Omental fat pad (tissue), 4 donors: ENCODE data around the gene ARFGAP1. TPM values are rescaled to one million over a fixed set of nuclear protein-coding genes. Genes with fewer than 3 reads are reported as not detected.

ENCODE experiments used
- ATAC-seq: fragments of 150-250 bp; one replicate; pipeline ENCODE4 v1.9.1; 2016; ENCODE audit warnings: mild to moderate bottlenecking, moderate library complexity; ENCODE audit not compliant: low FRiP score
- DNase-seq: peaks from one replicate; pipeline ENCODE4 v3.0.0-alpha.2; 2019; ENCODE audit warnings: low spot score
- CTCF ChIP-seq, 3 donors: fragments of 450-650 bp; IDR thresholded peaks; one replicate each; pipeline ENCODE4 v1.5.1; 2016 to 2017; ENCODE audit warnings: antibody characterized with exemption in 3 of 3, mild to moderate bottlenecking in 3 of 3, moderate library complexity in 2 of 3
- total RNA-seq, 4 donors: library from RNA; depleted of rRNA; stranded (reverse); fragments of >200 nt; gene quantifications; one replicate each; pipeline ENCODE4 v1.1.0, GENCODE V29; 2016

The ARFGAP1 gene
- total RNA-seq, 4 donors from 2014 or later: 29.2 to 59.7 (median 41.3) TPM

DNA sequence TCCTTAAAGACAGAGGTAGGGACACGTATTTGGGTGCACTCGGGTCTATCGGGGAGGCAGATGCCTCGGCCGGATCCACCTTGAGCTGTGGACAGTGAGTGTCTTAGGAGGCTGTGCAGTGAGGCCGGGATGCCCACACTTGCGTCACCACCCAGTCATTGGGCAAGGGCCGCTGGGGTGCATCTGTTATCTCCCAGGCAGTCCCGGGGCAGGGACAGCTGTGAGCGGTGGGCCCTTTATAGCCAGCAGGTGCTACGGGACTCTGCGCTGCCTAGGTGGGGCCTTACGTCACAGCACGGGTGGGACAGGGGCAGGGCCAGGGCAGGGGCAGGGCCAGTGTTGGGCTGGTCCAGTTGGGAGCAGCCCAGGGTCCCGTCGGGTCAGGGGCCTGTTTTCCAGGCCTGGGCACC lies 19.7 kb downstream of the ARFGAP1 start:
- TF ChIP-seq CTCF (IDR thresholded peaks at IDR 0.05): no peak
- no peak for ATAC-seq
- DNase-seq: no peak

- DNase-seq (no peak), ATAC-seq (no peak)
- TF ChIP-seq CTCF (IDR thresholded peaks at IDR 0.05): no peak
Observed at GRCh38 chr20:63292904-63293303, 20.3 kb downstream of the ARFGAP1 start, which contains the start of gene COL20A1. Gene COL20A1 (plus strand): TSS chr20:63293186. CDS start chr20:63295108, 1,922 bp downstream.

DNA sequence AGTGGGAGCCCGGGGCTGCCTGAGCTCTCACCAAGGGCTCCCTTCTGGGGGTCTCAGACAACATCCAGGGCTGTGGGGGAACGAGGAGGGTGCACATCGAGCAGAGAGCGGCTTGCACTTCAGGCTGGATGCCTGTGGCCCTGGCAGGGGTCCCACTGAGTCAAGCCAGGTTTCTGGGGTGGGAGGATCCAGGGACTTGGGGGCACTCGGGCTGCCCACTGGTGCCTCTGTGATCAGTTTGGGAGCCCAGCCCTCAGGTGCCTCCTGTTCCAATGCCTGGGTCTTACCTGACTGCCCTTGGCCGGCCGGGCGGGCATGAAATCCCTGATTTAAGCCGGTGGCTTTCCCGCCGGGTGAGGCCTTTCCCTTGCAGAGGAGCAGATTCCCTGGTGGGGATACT lies 20.8 kb downstream of the ARFGAP1 start:
- ATAC-seq: no peak
- no peak for DNase-seq
- no peak for TF ChIP-seq CTCF (IDR thresholded peaks at IDR 0.05)

DNA sequence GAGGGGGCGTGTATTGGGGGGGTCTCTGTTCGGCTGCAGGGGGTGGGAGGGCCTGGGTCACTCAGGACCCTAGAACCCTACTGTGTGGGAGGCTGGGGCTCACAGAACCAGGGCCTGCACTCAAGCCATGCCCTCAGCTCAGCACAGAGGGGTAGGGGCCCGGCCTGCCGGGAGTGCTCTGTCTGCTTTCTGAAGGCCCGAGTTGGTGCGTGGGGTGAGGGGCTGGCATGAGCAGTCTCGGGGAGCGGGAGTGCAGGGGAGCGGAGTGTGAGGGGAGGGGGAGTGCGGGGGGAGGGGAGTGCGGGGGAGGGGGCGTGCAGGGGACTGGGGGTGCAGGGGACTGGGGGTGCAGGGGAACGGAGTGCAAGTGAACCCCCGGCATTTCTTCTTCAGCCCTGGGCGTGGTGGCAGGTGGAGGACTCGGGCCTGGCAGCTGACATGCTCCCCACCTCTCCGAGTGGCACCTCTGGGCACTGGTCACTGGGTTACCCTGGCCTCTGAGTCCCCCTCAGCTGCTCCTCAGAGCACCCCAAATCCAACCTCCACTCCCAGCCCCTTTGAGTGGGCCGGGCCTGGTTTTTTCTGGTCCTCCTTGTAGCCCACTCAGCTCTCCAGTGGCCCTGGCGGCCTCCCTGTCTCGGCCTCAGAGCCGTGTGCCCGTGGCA lies 21.4 kb downstream of the ARFGAP1 start:
- ATAC-seq (no peak), DNase-seq (no peak)
- no peak for TF ChIP-seq CTCF (IDR thresholded peaks at IDR 0.05)

DNA sequence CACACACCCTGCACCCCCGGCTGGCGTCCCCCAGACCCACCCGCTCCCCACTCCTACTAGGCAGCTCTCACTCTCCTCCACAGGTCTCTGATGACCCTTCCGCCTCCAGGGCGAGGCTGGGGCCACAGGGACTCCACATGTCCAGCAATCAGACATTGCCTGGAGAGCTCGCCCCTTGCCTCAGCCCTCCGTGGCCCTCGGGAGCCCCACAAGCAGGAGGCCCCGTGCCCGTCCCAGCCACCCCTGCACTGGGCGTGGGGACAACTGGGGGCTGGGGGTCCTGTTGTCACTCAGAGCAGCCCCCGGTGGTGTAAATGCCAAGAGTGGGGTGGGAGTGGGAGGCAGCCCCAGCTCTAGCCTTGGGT lies 21.9 kb downstream of the ARFGAP1 start:
- ATAC-seq (no peak), DNase-seq (no peak)
- TF ChIP-seq CTCF (IDR thresholded peaks at IDR 0.05): no peak

DNA sequence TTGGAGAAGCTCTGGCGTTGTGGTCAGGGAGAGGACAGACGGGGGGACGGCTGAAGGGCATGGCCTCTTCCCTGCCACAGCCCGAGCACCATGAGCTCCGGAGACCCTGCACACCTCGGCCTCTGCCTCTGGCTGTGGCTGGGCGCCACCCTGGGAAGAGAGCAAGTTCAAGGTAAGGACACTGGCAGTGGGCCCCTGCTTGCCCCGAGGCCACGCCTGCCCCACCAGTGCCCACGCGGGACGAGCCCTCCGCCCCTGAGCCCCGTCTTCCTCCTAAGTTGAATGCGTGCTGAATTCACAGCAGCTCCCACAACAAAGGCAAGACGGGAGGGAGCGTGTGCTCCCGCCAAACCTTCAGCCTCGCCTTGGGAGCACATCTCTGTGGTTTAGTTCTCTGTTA lies 22.4 kb downstream of the ARFGAP1 start:
- ATAC-seq (no peak), DNase-seq (no peak)
- no peak for TF ChIP-seq CTCF (IDR thresholded peaks at IDR 0.05)

DNA sequence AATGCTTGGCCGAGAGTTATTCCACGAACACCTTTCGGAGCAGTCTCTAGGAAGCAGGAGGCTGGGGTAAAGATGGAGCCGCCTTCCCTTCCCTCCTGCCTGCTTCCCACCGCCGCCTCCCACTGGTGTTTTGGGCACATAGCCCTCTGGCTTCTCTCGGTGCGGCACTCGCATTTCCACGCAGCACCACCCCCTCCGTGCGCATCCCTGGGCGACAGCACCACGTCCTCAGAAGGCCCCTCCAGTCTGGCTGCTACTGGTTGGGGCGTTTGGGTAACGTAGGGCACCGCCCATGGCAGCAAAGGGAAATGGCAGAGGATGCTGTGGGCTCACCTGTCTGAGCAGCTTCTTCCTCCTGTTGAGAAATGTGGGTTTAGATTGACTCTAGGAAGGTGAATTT lies 22.8 kb downstream of the ARFGAP1 start:
- DNase-seq (no peak), ATAC-seq (no peak)
- no peak for TF ChIP-seq CTCF (IDR thresholded peaks at IDR 0.05)
